ENCODE results near the gene SCMH1.

GRCh38 chr1:41169799-41170180 is 72.3 kb downstream of the SCMH1 start:
- TF ChIP-seq CTCF (IDR thresholded peaks at IDR 0.05): no peak
- TF ChIP-seq POLR2A (IDR thresholded peaks at IDR 0.05): no peak
- no peak for TF ChIP-seq EP300 (IDR thresholded peaks at IDR 0.05)

Measured in tibial nerve (tissue), 4 donors.